GM13977 (cell line): ENCODE results near the gene HCAR2.
"Not testable (repeated sequence)": the region's sequence is repeated elsewhere in the genome, so short reads cannot be mapped to it uniquely, and the experiment has no call there.

Experiments used
- DNase-seq: peaks from one replicate; pipeline ENCODE4 v3.0.0; 2012; ENCODE audit warnings: low spot score
- in situ Hi-C: fragments of 300-500 bp; cut with MboI; formaldehyde crosslinking; loops from one replicate; pipeline ENCODE4 v1.12.0; 2022; ENCODE audit warnings: low sequenced_read_pairs, low pct_unique_long_range_greater_than_20kb, mixed read lengths, inconsistent platforms; ENCODE audit not compliant: unreplicated experiment
- TF ChIP-seq, protein P1 (sequence below): IDR thresholded peaks from 2 replicates; pipeline ENCODE4 v1.5.1; 2012; ENCODE audit warnings: mild to moderate bottlenecking, control low read depth; ENCODE audit not compliant: insufficient read depth; ENCODE audit errors: extremely low read depth, missing control alignments

HCAR2 gene

DNA sequence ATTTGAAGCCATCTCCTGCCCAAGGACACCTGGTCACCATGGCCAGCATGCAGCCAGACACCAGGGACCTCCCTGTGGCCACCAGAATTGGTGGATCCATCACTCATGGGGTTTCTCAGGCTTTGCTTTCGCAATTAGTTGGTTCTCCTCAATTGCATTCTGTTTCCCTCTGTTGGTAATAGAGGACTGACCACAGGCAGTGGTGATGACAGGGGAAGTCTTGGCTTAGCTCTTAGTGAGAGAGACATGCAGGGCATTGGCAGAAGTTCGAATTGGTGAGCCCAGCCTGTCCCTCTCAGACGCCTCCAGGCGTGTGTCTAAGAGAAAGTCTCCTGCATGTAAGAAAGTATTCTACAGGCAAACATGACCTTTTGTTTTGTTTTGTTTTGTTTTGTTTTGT lies 21.3 kb downstream of the HCAR2 start:
- in situ Hi-C loops = no loop called here
- no peak for DNase-seq
- TF ChIP-seq, protein P1, sequence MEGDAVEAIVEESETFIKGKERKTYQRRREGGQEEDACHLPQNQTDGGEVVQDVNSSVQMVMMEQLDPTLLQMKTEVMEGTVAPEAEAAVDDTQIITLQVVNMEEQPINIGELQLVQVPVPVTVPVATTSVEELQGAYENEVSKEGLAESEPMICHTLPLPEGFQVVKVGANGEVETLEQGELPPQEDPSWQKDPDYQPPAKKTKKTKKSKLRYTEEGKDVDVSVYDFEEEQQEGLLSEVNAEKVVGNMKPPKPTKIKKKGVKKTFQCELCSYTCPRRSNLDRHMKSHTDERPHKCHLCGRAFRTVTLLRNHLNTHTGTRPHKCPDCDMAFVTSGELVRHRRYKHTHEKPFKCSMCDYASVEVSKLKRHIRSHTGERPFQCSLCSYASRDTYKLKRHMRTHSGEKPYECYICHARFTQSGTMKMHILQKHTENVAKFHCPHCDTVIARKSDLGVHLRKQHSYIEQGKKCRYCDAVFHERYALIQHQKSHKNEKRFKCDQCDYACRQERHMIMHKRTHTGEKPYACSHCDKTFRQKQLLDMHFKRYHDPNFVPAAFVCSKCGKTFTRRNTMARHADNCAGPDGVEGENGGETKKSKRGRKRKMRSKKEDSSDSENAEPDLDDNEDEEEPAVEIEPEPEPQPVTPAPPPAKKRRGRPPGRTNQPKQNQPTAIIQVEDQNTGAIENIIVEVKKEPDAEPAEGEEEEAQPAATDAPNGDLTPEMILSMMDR = no peak

DNA sequence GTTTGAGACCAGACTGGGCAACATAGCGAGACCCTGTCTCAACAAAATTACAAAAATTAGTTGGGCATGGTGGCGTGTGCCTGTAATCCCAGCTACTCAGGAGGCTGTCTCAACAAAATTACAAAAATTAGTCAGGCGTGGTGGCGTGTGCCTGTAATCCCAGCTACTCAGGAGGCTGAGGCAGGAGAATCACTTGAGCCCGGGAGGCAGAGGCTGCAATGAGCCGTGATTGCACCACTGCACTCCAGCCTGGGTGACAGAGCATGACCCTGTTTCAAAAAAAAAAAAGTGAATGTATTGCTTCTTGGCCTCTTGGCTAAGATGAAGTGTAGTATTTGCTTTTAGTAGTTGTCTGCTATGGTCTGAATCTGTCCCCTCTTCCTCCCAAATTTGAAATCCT lies 22.2 kb downstream of the HCAR2 start:
- in situ Hi-C loops, DNase-seq: not testable (repeated sequence)

DNA sequence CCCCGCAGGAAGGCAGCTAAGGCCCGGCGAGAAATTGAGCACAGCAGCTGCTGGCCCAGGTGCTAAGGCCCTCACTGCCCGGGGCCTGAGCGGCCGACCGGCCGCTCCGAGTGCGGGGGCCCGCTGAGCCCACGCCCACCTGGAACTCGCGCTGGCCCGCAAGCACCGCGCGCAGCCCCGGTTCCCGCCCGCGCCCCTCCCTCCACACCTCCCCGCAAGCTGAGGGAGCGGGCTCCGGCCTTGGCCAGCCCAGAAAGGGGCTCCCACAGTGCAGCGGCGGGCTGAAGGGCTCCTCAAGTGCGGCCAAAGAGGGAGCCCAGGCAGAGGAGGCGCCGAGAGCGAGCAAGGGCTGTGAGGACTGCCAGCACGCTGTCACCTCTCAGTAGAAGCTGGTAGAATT lies 26.4 kb downstream of the HCAR2 start:
- DNase-seq, in situ Hi-C loops: not testable (repeated sequence)

DNA sequence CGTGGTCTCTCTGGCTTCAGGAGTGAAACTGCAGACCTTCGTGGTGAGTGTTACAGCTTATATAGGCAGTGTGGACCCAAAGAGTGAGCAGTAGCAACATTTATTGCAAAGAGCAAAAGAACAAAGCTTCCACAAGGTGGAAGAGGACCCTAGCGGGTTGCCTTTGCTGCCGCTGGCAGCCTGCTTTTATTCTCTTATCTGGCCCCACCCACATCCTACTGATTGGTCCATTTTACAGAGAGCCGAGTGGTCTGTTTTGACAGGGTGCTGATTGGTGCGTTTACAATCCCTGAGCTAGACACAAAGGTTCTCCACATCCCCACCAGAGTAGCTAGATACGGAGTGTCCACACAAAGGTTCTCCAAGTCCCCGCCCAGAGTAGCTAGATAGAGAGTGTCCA lies 27.1 kb downstream of the HCAR2 start:
- DNase-seq, in situ Hi-C loops: not testable (repeated sequence)

DNA sequence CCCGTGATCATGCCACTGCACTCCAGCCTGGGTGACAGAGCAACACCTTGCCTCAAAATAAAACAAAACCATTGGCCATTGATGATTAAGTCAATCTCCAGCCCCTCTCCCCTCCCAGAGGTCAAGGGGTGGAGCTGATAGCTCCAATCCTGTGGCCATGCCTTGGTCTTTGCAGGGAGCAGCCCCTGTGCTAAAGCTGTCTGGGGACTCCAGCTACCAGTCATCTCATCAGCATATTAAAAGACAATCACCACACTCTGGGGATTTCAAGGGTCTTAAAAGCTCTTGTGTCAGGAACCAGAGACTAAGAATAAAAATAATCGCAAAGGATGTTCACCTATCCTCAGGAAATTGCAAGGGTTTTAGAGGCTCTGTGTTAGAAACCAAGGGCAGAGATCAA lies 30.6 kb downstream of the HCAR2 start:
- in situ Hi-C loops = no loop called here
- no peak for DNase-seq
- TF ChIP-seq, protein P1 = no peak

DNA sequence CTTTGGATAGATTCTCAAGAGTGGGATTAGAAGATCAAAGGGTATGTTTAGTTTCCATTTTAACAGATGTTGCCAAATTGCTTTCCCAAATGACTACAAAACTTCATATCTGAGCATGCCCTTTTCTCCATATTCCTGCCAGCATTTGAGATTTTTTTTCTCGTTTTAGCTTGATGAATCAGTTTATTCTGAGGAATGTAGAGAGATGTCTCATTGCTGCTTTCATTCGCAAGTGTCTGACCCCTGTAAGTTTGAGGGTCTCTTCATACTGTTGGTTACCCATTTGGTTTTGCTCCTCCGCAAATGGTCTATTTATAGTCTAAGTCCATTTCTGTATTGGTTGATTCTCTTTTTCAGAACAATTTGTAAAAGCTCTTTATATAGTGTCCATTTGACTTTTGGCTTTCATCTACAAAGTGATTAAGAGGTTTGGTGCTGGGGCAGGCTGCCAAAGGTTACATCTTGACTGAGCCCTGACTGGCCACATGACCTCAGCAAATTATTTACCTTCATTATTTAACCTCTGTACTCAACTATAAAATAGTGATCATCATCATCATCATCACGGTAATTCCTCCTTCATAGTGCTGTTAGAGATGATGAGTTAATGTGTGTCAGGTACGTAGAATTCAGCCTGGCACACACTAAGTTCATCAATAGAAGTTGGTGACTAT lies 33.6 kb downstream of the HCAR2 start:
- in situ Hi-C loops = no loop called here
- TF ChIP-seq, protein P1 = no peak
- DNase-seq = no peak

DNA sequence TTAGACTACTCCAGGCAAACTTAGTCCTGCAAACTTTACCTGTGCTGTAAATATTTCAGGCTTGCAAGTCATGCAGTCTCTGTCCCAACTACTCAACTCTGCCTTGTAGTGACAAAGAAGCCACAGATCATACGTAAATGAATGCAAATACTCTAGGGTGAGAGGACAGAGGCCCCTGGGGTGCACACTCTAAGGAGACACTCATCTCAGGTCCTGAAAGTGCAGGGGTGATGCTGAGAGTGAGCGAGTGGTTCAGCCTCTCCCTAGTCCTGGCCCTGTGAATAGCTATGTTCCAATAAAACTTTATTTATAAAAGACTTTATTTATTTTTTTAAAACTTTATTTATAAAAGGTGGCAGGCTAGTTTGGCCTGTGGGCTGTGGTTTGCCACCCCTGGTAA lies 34.9 kb downstream of the HCAR2 start:
- DNase-seq = no peak
- in situ Hi-C loops = no loop called here

DNA sequence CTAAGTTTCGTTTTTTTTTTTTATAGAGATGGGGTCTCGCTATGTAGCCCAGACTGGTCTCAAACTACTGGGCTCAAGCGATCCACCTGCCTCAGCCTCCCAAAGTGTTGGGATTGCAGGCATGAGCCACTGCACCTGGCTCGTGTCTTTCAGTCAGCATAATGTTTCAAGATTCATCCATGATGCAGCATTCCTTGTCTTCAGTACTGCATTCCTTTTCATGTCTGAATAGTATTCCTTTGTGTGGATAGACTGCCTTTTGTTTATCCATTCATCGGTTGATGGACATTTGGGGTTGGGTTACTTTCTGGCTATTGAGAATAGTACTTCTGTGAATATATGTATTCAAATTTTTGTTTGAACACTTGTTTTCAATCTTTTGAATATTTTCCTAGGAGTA lies 37.4 kb downstream of the HCAR2 start:
- DNase-seq = no peak
- TF ChIP-seq, protein P1 = no peak
- in situ Hi-C loops = no loop called here

More for the DNA sequence above, 34.9 kb downstream of the HCAR2 start:
- TF ChIP-seq, protein P1 = no peak
